Subcutaneous abdominal adipose tissue (tissue), 5 donors: ENCODE results near the gene ANKRD49.

Source experiments
- H3K27ac ChIP-seq: one replicate; pipeline ENCODE4 v1.7.0; 2013; ENCODE audit warnings: low read depth, mild to moderate bottlenecking, inconsistent platforms, low read length, moderate library complexity
- H3K27me3 ChIP-seq, 5 donors: one replicate each; pipeline ENCODE4 v1.7.0; 2013; ENCODE audit warnings: low read length in 5 of 5, inconsistent platforms in 1 of 5; ENCODE audit not compliant: control insufficient read depth in 5 of 5, insufficient read depth in 4 of 5
- H3K36me3 ChIP-seq, 5 donors: one replicate each; pipeline ENCODE4 v1.7.0; 2013; ENCODE audit warnings: low read length in 5 of 5; ENCODE audit not compliant: control insufficient read depth in 5 of 5, insufficient read depth in 5 of 5
- H3K4me1 ChIP-seq, 5 donors: one replicate each; pipeline ENCODE4 v1.7.0; 2013; ENCODE audit warnings: low read length in 5 of 5, mild to moderate bottlenecking in 3 of 5, moderate library complexity in 1 of 5; ENCODE audit not compliant: control insufficient read depth in 5 of 5, insufficient read depth in 5 of 5
- H3K4me3 ChIP-seq, 5 donors: one replicate each; pipeline ENCODE4 v1.7.0; 2013; ENCODE audit warnings: low read length in 5 of 5, low read depth in 1 of 5
- H3K9ac ChIP-seq, 5 donors: one replicate each; pipeline ENCODE4 v1.7.0; 2013; ENCODE audit warnings: low read length in 5 of 5, mild to moderate bottlenecking in 4 of 5, moderate library complexity in 3 of 5
- H3K9me3 ChIP-seq, 5 donors: one replicate each; pipeline ENCODE4 v1.7.0; 2013; ENCODE audit warnings: low read length in 5 of 5; ENCODE audit not compliant: control insufficient read depth in 5 of 5
- donor health status: healthy.
- donor health status: healthy.
- donor health status: healthy.
- donor health status: healthy.
- donor health status: healthy.

ANKRD49 gene

GRCh38 chr11:94521684-94522083, 27.9 kb downstream of the ANKRD49 start:
- Histone ChIP-seq H3K9me3 (no peaks in the 10 kb centered on the region), H3K9ac (no peak overlapping the region), H3K27me3 (no peaks in the 10 kb centered on the region), H3K4me3 (no peak overlapping the region), H3K4me1 (peaks cover 0 to 5% (median 3%) of the 10 kb centered on the region in 5 donors), H3K36me3 (no peaks in the 10 kb centered on the region), H3K27ac (no peak overlapping the region)

- H3K27me3 ChIP-seq: no peaks in the 10 kb centered on the region
- no peaks in the 10 kb centered on the region for H3K9me3 ChIP-seq
- peaks cover 0 to 5% (median 3%) of the 10 kb centered on the region in 5 donors for H3K4me1 ChIP-seq
- no peak overlapping the region for H3K27ac ChIP-seq
- no peak overlapping the region for H3K9ac ChIP-seq
- H3K4me3 ChIP-seq: no peak overlapping the region
- H3K36me3 ChIP-seq: no peaks in the 10 kb centered on the region
These were observed 30.6 kb downstream of the ANKRD49 start for GRCh38 chr11:94524341-94524740.

- Histone ChIP-seq H3K36me3 (no peaks in the 10 kb centered on the region), H3K9me3 (no peaks in the 10 kb centered on the region), H3K9ac (no peak overlapping the region)
These were observed 32.0 kb downstream of the ANKRD49 start for GRCh38 chr11:94525546-94526324.

GRCh38 chr11:94526645-94527438, 33.1 kb downstream of the ANKRD49 start:
- no peaks in the 10 kb centered on the region for H3K27me3 ChIP-seq
- no peak overlapping the region for H3K4me3 ChIP-seq

More at GRCh38 chr11:94525546-94526324, 32.0 kb downstream of the ANKRD49 start:
- no peak overlapping the region for H3K27ac ChIP-seq
- H3K27me3 ChIP-seq: no peaks in the 10 kb centered on the region
- H3K4me1 ChIP-seq: peaks cover 0 to 4% (median 0%) of the 10 kb centered on the region in 5 donors
- H3K4me3 ChIP-seq: no peak overlapping the region

GRCh38 chr11:94528551-94528950, 34.8 kb downstream of the ANKRD49 start:
- Histone ChIP-seq H3K27ac (no peak overlapping the region), H3K4me1 (peaks cover 0 to 9% (median 6%) of the 10 kb centered on the region in 5 donors), H3K9me3 (no peaks in the 10 kb centered on the region), H3K36me3 (no peaks in the 10 kb centered on the region), H3K9ac (no peak overlapping the region), H3K27me3 (no peaks in the 10 kb centered on the region), H3K4me3 (no peak overlapping the region)

More at GRCh38 chr11:94526645-94527438, 33.1 kb downstream of the ANKRD49 start:
- H3K9me3 ChIP-seq: no peaks in the 10 kb centered on the region
- no peaks in the 10 kb centered on the region for H3K36me3 ChIP-seq
- no peak overlapping the region for H3K9ac ChIP-seq
- peaks cover 0 to 4% (median 0%) of the 10 kb centered on the region in 5 donors for H3K4me1 ChIP-seq
- H3K27ac ChIP-seq: no peak overlapping the region

- Histone ChIP-seq H3K9ac (no peak overlapping the region), H3K9me3 (no peaks in the 10 kb centered on the region), H3K36me3 (no peaks in the 10 kb centered on the region), H3K4me3 (no peak overlapping the region), H3K4me1 (peaks cover 0 to 23% (median 21%) of the 10 kb centered on the region in 5 donors), H3K27ac (no peak overlapping the region), H3K27me3 (no peaks in the 10 kb centered on the region)
These were observed 38.4 kb downstream of the ANKRD49 start for GRCh38 chr11:94532211-94532610.

- Histone ChIP-seq H3K4me1 (peaks cover 0 to 29% (median 23%) of the 10 kb centered on the region in 5 donors), H3K27ac (peak overlapping the region; percentile 45), H3K4me3 (no peak overlapping the region), H3K27me3 (no peaks in the 10 kb centered on the region), H3K9ac (peak overlapping the region in 1 of 5 donors; percentile 2), H3K36me3 (no peaks in the 10 kb centered on the region), H3K9me3 (no peaks in the 10 kb centered on the region)
These were observed 39.4 kb downstream of the ANKRD49 start for GRCh38 chr11:94533206-94533605.

- Histone ChIP-seq H3K4me3 (peak overlapping the region in 2 of 5 donors; percentile 1 to 30), H3K27ac (peak overlapping the region; percentile 45), H3K4me1 (peaks cover 0 to 29% (median 23%) of the 10 kb centered on the region in 5 donors), H3K9me3 (no peaks in the 10 kb centered on the region), H3K27me3 (no peaks in the 10 kb centered on the region), H3K36me3 (no peaks in the 10 kb centered on the region), H3K9ac (peak overlapping the region in 3 of 5 donors; percentile 0 to 7 (median 2))
These were observed 40.2 kb downstream of the ANKRD49 start for GRCh38 chr11:94533696-94534630.

- H3K27me3 ChIP-seq: no peaks in the 10 kb centered on the region
- no peak overlapping the region for H3K9ac ChIP-seq
- peaks cover 0 to 29% (median 23%) of the 10 kb centered on the region in 5 donors for H3K4me1 ChIP-seq
- H3K27ac ChIP-seq: no peak overlapping the region
- no peak overlapping the region for H3K4me3 ChIP-seq
- H3K36me3 ChIP-seq: no peaks in the 10 kb centered on the region
- H3K9me3 ChIP-seq: no peaks in the 10 kb centered on the region
These were observed 42.6 kb downstream of the ANKRD49 start for GRCh38 chr11:94536386-94536785.
